Stimulated activated CD4-positive, alpha-beta T cell treated with anti-CD3 and anti-CD28 coated beads, Interleukin-1b, Interleukin-23, amount 100 ng/mL, for 48 hours (primary cell): ENCODE measurements around the gene PCBP4.
"Not testable (repeated sequence)": the region's sequence is repeated elsewhere in the genome, so short reads cannot be mapped to it uniquely, and the experiment has no call there.

ENCODE experiments used
- DNase-seq: peaks from one replicate; pipeline ENCODE4 v3.0.0-alpha.2; 2020

Gene PCBP4

DNA sequence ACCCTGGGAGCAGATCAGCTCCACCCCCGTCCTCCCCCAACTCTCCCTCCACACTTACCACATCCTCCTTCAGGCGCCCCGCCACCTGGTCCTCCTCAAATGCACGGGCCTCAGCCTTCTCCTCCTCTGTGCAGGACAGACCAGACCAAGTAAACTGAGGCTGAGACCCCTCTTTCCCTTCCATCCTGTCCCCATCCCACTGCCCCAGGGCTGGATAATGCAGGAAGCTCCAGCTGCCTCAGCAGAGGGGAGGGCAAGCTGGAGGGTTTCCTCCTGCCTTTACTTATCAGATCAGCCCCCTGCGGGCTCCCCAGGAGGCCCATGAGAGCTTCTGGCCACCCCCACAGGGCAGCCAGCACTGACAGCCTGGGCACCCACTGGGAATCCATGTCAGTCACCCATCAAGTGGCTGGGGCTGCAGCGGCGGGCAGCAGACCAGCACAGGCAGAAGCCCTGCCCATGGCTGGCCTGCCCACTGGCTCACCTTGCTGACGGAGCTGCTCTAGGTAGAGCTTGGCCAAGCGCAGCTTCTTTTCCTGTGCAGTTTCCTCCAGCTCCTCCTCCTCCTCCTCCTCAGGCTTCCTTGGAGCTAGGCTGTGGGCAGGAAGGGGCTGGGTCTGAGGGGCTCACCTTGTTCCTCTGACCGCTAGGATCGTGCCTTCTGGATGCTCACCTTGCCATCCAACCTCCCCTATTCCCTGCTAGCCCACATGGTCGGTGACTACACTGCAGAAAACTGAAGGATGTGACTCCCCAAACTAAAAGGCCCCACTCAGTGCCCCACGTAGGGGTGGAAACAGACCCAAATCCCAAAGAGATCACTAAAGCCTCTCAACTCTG, 29.4 kb downstream of the PCBP4 start:
- no peak for DNase-seq

DNA sequence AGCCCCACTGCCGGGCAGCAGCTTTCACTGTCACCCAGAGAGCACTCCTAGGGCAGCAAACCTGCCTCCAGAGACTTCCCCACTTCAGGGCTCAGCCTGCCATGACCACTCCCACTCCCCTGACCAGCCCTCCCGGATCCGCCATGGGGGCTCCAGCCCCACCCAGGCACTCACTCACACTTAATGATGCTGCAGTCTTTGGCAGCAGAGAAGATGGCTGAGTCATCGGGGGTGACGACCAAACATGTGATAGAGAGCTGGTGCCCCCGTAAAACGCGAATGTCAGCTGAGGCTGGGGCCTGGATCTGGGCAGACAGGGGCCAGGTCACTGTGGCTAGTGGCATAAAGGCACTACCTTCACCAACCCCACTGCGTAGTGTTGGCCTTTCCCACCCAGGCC, 30.2 kb downstream of the PCBP4 start:
- DNase-seq, result no peak

DNA sequence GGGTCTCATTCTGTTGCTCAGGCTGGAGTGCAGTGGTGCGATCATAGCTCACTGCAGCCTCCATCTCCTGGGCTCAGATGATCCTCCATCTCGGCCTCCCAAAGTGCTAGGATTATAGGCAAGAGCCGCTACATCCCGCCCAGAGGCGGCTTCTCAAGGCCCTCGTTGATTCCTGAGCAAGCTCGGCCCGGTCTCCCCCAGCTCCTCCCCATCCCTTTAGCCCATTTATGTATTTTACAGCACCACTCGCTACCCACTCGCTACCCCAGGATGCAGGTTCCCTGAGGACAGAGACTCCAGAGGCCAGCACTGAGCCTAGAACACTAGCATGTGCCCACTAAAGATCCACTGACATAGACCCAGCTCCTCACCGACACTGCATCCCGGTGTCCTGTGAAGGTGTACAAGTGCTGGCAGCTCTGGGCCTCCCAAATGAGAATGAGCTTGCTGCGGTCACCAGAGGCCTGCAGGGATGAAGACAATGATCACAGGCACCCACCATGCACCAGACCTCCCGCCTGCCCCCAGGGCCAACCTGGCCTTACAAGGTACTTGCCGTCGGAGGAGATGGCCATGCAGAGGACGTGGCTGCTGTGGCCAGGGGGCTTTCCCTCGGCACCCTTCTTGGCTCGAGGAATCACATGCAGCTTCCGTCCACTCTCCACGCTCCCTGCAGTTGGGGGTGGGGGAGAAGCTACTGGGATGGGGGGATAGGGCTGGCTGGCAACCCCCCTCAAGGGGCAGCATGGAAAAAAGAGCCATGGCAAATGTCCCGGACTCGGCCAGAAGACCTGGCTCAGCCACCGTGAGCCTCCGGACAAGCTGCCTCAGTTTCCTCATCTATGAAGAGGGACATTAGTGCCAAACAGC, 31.1 kb downstream of the PCBP4 start:
- DNase-seq, result no peak

DNA sequence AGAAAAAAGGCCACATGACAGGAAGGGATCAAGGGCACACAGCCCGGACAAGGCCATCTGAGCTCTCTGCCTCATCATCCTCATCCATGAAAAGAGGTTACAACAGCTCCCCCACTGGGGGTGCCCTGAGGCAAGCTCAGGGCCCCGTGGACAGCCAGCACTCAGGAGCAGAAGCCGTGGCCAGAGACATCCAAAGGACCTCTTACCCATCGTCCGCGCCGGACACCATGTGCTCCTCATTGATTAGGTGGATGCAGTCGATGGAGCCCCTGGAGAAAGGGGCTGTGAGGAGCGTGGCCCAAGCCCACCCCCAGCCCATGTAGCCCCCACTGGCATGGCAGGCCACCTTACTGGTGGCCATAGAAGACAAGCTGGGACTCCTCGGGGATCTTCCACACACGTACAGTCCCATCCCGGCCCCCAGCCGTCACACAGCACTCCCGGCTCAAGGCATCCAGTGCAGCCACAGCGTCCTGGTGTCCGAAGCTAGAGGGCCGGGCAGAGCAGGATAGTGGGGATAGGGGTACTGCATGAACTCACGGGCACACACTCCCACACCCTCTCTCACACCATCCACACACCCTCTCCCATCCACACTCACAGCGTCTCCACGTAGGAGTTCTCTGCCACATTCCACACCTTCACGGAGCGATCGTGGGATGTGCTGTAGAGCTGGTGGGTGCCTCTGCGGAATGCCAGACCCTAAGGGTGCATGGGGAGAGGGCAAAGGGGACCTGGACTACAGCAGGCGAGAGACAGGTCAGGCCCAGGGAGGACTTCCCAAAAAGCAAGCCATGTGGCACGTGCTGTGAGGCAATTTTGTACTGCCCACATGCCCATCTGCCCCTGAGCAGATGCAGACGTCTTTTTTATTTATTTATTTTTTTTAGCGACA, 32.0 kb downstream of the PCBP4 start:
- no peak for DNase-seq

DNA sequence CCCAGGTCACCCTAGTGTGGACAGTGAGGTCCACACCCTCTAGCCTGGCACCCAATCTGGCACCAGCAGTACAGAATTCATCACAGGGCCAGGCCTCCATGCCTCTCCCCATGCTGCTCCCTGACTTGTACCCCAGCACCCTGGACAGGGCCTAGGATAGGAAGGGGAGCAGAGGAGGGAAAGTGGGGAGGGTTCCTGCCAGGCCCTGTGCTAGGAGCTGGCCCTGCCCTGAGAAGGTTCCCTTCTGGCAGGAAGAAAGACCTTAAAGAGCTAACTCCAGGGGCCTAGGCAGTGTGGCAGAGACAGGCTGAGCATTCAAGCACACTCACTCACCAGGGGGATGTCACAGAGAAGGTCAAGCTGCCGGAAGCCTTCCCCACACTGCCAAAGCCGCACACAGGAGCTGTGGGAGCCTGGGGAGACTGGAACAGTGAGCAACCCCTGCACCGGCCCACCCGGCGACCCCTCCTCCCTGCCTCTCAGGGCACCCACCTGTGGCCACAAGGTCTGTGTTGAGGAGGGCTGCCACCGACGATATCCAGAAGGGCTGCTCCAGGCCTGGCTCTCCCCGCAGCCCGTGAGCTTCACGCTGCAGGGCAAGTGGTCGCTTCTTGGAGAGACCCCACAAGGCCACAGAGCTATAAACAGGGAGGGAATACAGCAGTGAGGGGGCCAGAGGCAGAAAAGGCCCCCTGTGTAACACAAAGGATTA, 33.0 kb downstream of the PCBP4 start:
- no peak for DNase-seq

DNA sequence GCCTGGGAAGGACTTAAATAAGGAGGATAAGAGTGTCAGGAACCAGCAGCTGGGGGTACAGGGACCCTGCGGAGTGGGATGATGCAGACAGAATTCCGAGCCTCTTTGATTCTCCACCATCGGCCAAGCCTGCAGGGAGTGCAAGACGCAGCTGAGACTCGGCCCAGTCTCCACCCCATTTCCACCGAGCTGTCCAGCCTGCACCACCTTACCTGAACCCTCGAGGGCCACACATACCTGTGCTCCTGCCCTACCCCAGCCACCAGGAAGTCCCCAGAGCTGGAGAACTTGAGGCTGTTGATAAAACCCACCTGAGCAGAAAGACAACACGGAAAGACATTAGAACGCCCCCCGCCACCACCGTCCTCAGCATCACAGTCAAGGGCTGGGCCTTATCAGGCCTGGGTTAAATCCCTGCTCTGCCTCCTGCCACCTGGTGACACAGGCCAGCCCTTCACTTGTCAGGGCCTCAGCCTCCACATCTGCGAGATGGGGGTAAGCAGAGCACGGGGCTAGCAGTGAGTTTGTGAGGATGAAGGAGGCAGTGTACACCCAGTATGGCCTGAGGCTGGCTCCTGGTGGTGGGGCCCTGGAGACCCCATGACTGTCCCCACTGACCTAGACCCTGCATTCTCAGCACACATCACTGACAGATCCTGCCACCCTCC, 33.6 kb downstream of the PCBP4 start:
- no peak for DNase-seq

DNA sequence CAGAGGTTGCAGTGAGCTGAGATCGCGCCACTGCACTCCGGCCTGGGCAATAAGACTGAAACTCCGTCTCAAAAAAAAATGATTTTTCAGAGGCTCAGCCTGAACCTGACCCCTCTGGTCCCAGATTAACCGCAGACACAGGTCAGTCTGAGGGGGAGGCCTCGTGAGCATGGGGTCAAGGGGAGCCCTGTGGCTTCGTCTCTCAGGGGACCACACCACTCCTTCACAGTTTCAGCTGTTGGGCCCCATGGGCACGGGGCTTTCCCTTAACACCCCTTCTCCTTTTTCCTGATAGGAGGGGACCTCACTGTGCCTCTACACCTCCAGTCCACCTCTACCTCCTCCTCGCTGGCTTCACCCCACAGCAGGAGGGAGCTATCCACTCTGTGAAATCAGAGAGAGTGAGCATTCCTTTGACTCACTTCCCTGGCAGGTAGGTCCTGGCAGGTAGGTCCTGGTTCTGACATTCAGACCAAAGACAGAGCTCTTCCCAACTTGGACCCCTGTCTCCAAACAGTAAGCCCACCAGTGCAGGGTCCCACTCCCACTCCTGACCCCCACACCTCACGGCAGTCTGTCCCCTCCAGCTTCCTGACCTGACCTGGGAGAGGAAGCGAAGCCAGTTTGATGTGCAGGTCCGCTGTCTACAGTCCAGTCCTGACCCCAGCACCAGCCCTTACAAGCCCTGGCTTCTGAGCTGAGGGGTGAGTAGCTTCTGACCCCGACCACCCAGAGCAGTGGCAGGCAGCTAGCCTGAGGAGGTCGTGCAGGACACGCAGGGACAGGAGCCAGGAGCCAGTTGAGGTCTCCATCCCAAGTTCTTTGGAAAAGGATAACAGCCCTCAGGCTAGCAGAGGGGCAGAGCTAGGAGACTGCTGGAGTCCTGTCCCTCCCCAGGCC, 34.5 kb downstream of the PCBP4 start:
- no peak for DNase-seq

DNA sequence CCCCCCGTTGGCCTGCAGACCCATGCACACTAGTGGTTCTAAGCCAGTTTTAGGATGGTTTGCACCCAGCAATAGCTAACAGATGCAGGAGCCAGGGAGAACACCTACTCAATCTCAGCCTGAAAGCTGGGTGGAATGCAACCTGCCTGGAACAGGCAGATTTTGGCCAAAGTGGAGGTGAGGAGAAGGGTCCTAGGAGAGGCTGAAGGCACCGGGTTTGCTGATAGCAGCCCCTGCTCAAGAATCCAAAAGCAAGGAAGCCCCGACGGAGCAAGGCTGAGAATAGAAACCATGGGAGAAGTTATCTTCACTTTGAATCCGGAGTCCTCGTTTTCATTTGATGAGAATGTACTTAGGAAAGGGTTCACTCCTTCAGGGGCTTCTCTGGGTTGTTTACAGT, 35.5 kb downstream of the PCBP4 start:
- DNase-seq, result no peak

DNA sequence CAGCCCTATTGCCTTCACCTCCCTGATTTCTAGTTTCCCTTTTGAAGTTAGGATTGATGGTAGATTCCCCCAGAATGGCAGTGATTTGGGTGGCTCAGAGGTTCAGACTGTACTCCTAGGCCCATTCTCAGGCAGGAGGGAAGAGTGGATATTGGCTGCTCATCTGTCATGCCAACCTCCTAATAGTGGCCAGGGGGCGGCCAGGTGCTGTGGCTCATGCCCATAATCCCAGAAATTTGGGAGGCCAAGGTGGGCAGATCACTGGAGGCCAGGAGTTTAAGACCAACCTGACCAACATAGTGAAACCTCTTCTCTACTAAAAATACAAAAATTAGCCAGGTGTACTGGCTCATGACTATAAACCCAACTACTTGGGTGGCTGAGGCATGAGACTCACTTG, 36.8 kb downstream of the PCBP4 start:
- no peak for DNase-seq

DNA sequence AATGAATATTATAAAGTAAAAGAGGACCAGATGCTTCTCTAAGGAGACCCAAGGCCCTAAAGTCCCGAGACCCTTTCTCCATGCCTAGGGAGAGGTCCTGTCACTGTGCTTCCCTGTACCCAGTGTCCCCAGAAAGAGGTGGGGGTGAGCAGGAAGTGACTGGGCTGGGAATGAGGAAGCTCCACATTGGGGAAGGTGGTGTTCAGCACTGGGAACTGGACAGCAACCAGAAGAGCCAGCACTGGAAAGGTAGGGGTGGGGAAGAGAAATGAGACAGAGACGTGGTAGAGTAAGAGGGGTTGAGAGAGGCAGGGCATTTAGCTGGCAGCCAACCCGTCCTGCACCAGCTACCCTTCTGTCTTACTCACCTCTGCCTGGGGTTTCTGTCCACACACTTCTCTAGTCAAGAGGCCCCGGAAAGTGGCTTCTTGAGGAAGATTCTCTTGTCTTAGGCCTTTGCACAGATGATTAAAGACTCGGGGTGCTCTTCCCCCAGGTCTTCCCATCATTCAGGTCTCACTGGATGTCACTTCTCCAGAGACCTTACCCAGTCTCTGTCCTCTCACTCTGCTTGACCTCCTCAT, 37.7 kb downstream of the PCBP4 start:
- no peak for DNase-seq

DNA sequence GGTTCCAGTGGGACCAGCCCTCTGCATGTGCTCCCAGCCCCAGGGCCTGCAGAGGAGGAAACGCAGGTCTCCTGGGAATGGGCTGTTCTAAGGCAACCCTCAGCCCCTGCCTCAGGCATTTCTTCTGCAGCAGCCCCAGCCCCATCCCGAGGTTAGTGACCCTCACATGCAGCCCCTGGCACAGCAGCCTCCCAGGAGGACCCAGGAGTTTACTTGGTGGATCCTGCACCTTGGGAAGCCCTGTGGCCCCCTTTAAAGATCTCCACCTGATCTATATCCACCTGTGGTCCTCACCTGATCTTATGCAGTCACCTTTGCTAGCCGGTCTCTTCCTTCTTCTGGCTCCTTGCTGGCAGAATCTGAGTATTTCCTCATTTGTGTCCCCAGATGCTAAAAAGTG, 38.3 kb downstream of the PCBP4 start:
- DNase-seq, result not testable (repeated sequence)

DNA sequence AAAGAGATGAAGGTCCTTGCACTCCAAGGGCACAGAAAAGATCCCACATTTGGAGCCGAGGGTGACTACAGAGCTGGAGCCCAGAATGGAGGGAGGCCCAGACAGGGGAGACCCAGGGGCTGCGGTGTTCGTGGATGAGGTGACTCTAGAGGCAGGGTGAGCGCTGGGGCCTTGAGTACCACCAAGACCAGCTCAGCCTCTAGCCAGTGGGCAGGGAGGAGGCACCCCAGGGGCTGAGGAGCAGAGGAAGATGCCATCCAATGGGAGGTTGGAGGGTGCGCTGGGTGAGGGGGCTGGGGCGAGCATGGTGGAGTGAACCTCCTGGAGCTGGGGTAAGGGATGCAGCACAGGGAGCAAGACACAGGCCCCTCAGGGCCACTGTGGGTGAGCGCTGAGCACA, 38.8 kb downstream of the PCBP4 start:
- DNase-seq, result no peak

DNA sequence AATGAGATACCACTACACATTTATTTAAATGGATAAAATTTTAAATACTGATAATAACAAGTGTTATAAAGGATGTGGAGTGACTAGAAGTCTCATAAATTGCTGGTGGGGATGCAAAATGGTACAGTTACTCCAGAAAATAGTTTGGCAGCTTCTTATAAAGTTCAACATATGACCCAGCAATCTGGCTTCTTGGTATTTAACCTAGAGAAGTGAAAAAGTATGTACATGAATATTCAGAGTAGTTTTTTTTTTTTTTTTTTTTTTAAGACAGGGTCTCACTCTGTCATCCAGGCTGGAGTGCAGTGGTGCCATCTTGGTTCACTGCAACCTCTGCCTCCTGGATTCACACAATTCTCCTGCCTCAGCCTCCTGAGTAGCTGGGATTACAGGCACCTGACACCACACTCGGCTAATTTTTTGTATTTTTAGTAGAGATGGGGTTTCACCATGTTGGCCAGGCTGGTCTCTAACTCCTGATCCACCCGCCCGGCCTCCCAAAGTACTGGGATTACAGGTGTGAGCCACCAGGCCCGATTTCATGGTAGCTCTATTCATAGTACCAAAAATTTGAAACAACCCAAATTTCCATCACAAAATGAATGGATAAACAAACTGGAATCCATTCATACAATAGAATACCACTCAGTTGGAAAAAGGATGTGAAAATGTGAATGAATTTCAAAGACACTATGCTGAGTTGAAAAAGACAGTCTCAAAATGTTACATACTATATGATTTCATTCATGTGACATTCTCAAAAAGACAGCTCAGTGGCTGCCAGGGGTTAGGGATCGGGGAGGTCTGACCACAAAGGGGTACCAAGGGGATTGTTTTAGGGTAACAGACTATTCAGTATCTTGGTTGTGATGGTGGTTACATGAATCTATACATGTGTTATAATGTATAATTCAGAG, 39.9 kb downstream of the PCBP4 start:
- DNase-seq, result no peak

DNA sequence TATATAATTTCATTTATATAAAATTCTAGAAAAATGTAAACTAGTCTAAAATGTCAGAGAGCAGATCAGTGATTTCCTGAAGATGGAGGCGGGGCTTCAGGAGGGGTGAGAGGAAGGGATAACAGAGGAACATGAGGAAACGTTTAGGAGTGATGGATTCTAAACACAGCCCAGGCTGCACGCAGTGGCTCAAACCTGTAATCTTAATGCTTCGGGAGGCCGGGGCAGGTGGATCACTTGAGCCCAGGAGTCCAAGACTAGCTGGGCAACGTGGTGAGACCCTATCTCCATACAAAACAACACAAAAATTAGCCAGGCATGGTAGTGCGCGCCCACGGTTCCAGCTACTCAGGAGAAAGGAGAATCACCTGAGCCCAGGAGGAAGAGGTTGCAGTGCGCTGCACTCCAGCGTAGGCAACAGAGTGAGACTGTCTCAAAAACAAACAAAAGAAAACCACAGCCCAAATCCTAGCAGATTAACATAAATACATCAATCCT, 46.1 kb downstream of the PCBP4 start:
- DNase-seq, result no peak

DNA sequence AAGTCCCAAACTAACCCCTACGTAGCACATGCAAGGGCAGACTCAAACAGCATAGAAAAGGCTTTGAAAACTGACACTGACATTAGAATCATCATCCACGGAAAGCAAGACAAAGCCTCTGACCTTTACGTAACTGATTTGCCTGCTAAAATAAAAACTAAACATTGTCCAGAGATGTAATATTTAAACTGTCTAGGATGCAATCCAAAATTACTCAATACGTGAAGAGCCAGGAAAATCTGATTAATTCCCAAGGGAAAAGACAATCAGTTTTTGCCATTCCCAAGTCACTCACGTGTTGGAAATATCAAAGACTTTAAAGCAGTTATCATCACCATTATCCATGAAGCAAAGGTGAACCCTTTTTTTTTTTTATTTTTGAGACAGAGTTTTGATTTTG, 50.8 kb downstream of the PCBP4 start:
- no peak for DNase-seq

DNA sequence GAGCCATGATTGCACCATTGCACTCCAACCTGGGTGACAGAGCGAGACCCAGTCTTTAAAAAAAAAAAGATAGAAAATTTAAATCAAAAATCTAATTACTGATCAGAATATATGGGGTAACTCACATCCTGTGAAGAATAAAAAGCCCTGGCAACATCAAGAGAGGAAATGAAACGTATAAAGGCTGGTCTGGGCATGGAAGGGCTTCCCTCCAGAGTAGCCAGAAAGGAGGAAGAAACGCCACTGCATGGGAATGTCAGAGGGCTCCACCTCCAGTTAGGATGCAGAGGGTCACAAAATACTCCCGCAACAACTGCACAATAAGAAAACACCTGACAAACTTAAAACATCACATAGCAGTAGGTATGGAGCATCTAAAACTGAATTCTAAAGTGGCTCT, 59.2 kb downstream of the PCBP4 start:
- no peak for DNase-seq
